Measurements from ENCODE around the gene GFPT2. TPM values are rescaled to one million over a fixed set of nuclear protein-coding genes. Genes with fewer than 3 reads are reported as not detected.

The GFPT2 gene
- total RNA-seq, 1 experiment from 2014 or later = 13.9 TPM

- no peak for DNase-seq (ENCODE audit: low read depth)
These were observed 2.2 kb downstream of the GFPT2 start for GRCh38 chr5:180350711-180351465.

- DNase-seq (ENCODE audit: low read depth) = no peak
These were observed 2.8 kb downstream of the GFPT2 start for GRCh38 chr5:180350296-180350695.

GRCh38 chr5:180349391-180349790 is 3.7 kb downstream of the GFPT2 start:
- DNase-seq (ENCODE audit: low read depth) = no peak

- DNase-seq (ENCODE audit: low read depth) = no peak
These were observed 4.8 kb downstream of the GFPT2 start for GRCh38 chr5:180348336-180348735.

GRCh38 chr5:180347702-180348101 is 5.4 kb downstream of the GFPT2 start:
- no peak for DNase-seq (ENCODE audit: low read depth)

- no peak for DNase-seq (ENCODE audit: low read depth)
These were observed 6.8 kb downstream of the GFPT2 start for GRCh38 chr5:180346358-180346757.

- no peak for DNase-seq (ENCODE audit: low read depth)
These were observed 7.4 kb downstream of the GFPT2 start for GRCh38 chr5:180345781-180346180.

- no peak for DNase-seq (ENCODE audit: low read depth)
These were observed 8.0 kb downstream of the GFPT2 start for GRCh38 chr5:180345186-180345585.

GRCh38 chr5:180344696-180344999 is 8.5 kb downstream of the GFPT2 start:
- no peak for DNase-seq (ENCODE audit: low read depth)

- DNase-seq (ENCODE audit: low read depth) = peak; percentile 24
These were observed 9.1 kb downstream of the GFPT2 start for GRCh38 chr5:180343831-180344695.

GRCh38 chr5:180343110-180343830 is 9.9 kb downstream of the GFPT2 start:
- DNase-seq (ENCODE audit: low read depth) = peak; percentile 57

GRCh38 chr5:180341595-180341994 is 11.5 kb downstream of the GFPT2 start:
- no peak for DNase-seq (ENCODE audit: low read depth)

GRCh38 chr5:180340856-180341255 is 12.3 kb downstream of the GFPT2 start:
- peak; percentile 47 for DNase-seq (ENCODE audit: low read depth)

GRCh38 chr5:180339583-180340183 is 13.5 kb downstream of the GFPT2 start:
- peak; percentile 45 for DNase-seq (ENCODE audit: low read depth)

GRCh38 chr5:180338001-180338707 is 15.0 kb downstream of the GFPT2 start:
- DNase-seq (ENCODE audit: low read depth) = no peak

GRCh38 chr5:180336234-180337020 is 16.7 kb downstream of the GFPT2 start:
- DNase-seq (ENCODE audit: low read depth) = no peak

GRCh38 chr5:180335614-180336233 is 17.4 kb downstream of the GFPT2 start:
- DNase-seq (ENCODE audit: low read depth) = no peak

GRCh38 chr5:180334751-180335613 is 18.2 kb downstream of the GFPT2 start:
- DNase-seq (ENCODE audit: low read depth) = no peak

GRCh38 chr5:180334176-180334575 is 19.0 kb downstream of the GFPT2 start:
- no peak for DNase-seq (ENCODE audit: low read depth)

All from RPMI7951 (cell line).